ENCODE data around the gene SCAPER. TPM values are rescaled to one million over a fixed set of nuclear protein-coding genes. Genes with fewer than 3 reads are reported as not detected.

The SCAPER gene
- polyA plus RNA-seq, 1 experiment, result 5.4 TPM

DNA sequence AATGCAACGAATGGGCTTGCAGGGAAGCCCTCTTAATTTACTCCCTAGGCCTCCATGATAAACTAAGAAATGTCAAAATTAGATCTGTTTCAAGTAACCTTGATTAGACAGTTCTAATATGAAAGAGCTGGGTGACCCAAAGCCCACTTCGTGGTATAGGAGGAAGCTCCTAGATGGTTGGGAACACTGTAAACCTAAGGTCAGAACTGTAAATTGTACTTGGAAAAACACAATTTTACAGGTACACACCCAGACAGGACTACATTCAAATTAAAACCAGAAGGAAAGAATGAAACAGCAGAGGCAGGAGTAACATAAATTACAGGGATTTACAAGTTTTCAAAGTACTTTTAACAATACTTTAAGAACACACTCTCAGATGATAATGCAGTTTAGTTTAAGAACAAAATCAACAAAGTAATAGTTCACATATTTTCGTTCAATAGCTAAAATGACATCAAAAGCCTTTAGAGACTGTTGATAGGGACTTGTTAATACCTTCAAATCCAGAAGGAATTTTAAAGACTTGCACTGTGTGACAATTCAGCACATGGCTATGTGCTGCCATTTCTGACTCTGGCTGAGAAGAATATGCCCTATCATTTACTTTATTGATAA is 550.2 kb downstream of the SCAPER start:
- no peak overlapping the region for H3K4me3 ChIP-seq (ENCODE audit: low read depth, low read length)
- no peaks in the 10 kb centered on the region for H3K27me3 ChIP-seq (ENCODE audit: control insufficient read depth, insufficient read depth, low read length)
- no peak for DNase-seq (ENCODE audit: low read depth, low spot score)
- no peak overlapping the region for H3K27ac ChIP-seq (ENCODE audit: low read depth, low read length)
- H3K9me3 ChIP-seq (ENCODE audit: control insufficient read depth, insufficient read depth, low read length), result no peaks in the 10 kb centered on the region
- ChIA-PET CTCF (no interaction called here), POLR2A (no interaction called here)
- TF ChIP-seq, protein P1, sequence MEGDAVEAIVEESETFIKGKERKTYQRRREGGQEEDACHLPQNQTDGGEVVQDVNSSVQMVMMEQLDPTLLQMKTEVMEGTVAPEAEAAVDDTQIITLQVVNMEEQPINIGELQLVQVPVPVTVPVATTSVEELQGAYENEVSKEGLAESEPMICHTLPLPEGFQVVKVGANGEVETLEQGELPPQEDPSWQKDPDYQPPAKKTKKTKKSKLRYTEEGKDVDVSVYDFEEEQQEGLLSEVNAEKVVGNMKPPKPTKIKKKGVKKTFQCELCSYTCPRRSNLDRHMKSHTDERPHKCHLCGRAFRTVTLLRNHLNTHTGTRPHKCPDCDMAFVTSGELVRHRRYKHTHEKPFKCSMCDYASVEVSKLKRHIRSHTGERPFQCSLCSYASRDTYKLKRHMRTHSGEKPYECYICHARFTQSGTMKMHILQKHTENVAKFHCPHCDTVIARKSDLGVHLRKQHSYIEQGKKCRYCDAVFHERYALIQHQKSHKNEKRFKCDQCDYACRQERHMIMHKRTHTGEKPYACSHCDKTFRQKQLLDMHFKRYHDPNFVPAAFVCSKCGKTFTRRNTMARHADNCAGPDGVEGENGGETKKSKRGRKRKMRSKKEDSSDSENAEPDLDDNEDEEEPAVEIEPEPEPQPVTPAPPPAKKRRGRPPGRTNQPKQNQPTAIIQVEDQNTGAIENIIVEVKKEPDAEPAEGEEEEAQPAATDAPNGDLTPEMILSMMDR (IDR thresholded peaks at IDR 0.05; ENCODE audit: low read depth, low read length), result no peak

DNA sequence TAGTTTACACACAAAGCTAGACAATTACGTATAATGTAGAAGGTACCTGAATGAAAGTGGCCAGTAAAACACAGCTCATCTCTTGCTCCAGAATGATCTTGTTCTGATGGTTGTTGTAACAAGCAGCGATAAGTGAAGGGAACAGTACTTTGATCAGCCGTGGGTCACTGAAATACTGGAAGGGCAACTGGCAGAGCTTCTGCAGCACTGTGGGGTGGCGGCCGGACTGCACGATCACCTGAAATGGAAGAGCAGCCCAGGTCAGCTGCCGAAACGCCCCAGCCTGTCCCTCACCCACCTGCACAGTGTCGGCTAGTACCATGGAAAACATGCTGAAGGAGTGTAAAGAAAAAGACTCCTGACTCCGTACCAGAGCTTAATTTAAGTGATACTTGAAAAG is 551.2 kb downstream of the SCAPER start:
- H3K4me3 ChIP-seq (ENCODE audit: low read depth, low read length), result no peak overlapping the region

DNA sequence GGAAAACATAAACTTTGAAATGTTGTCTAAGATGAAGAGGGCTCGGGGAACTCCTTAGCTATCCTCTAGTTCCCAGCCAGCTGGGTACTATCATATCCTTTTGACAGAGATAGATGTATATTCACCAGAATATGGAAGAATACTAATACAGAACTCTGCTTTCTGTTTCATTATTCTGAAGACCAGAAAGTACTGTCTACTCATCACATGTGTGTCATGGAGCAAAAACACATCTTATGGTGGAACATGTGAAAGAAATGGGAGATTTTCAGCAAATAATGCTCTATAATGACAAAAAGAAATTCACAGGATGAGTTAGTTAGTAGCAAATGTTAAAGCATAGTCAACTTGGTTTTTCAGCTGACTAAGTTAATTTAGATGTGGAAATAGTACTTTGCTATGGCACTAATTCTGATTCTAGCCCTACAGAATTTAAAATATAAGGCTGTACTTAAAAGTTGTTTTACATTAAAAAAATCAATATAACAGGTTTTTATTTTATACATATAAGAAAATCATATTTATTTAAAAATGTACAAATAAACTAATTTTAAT is 552.0 kb downstream of the SCAPER start:
- Histone ChIP-seq H3K27me3 (ENCODE audit: control insufficient read depth, insufficient read depth, low read length) (no peaks in the 10 kb centered on the region), H3K9me3 (ENCODE audit: control insufficient read depth, insufficient read depth, low read length) (no peaks in the 10 kb centered on the region), H3K27ac (ENCODE audit: low read depth, low read length) (no peak overlapping the region), H3K4me3 (ENCODE audit: low read depth, low read length) (no peak overlapping the region)
- ChIA-PET POLR2A (no interaction called here), CTCF (no interaction called here)
- DNase-seq (ENCODE audit: low read depth, low spot score), result no peak
- TF ChIP-seq, protein P1 (IDR thresholded peaks at IDR 0.05; ENCODE audit: low read depth, low read length), result no peak

More for the DNA sequence above, 551.2 kb downstream of the SCAPER start:
- no peaks in the 10 kb centered on the region for H3K9me3 ChIP-seq (ENCODE audit: control insufficient read depth, insufficient read depth, low read length)
- ChIA-PET POLR2A (no interaction called here), CTCF (no interaction called here)
- no peaks in the 10 kb centered on the region for H3K27me3 ChIP-seq (ENCODE audit: control insufficient read depth, insufficient read depth, low read length)
- DNase-seq (ENCODE audit: low read depth, low spot score), result no peak
- H3K27ac ChIP-seq (ENCODE audit: low read depth, low read length), result no peak overlapping the region
- TF ChIP-seq, protein P1 (IDR thresholded peaks at IDR 0.05; ENCODE audit: low read depth, low read length), result no peak

- CTCF ChIA-PET, result interaction anchor here (0.8 kb wide), 1 partner anchor 9 kb away, joined by 3 read pairs; no protein-coding TSS in a partner anchor
- Histone ChIP-seq H3K9me3 (ENCODE audit: control insufficient read depth, insufficient read depth, low read length) (no peaks in the 10 kb centered on the region; the same call in 1 of the 2 replicates), H3K27me3 (ENCODE audit: control insufficient read depth, insufficient read depth, low read length) (peaks cover 17% of the 10 kb centered on the region), H3K4me3 (ENCODE audit: low read depth, low read length) (no peak overlapping the region), H3K27ac (ENCODE audit: low read depth, low read length) (no peak overlapping the region)
- POLR2A ChIA-PET, result interaction anchor here (0.6 kb wide), 1 partner anchor 171 kb away, joined by 5 read pairs; no protein-coding TSS in a partner anchor
- no peak for DNase-seq (ENCODE audit: low read depth, low spot score)
- TF ChIP-seq, protein P1 (IDR thresholded peaks at IDR 0.05; ENCODE audit: low read depth, low read length), result no peak
Observed at GRCh38 chr15:76349301-76350070, 555.7 kb downstream of the SCAPER start.
